Measurements from ENCODE around the gene IL18R1.
"Not testable (repeated sequence)": the region's sequence is repeated elsewhere in the genome, so short reads cannot be mapped to it uniquely, and the experiment has no call there.

The IL18R1 gene, protein sequence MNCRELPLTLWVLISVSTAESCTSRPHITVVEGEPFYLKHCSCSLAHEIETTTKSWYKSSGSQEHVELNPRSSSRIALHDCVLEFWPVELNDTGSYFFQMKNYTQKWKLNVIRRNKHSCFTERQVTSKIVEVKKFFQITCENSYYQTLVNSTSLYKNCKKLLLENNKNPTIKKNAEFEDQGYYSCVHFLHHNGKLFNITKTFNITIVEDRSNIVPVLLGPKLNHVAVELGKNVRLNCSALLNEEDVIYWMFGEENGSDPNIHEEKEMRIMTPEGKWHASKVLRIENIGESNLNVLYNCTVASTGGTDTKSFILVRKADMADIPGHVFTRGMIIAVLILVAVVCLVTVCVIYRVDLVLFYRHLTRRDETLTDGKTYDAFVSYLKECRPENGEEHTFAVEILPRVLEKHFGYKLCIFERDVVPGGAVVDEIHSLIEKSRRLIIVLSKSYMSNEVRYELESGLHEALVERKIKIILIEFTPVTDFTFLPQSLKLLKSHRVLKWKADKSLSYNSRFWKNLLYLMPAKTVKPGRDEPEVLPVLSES

GRCh38 chr2:102355526-102356380, at the start of gene IL18R1:
Gene IL18R1 (plus strand): TSS chr2:102355796. CDS start chr2:102362661, 6,865 bp downstream.
- DNase-seq (ENCODE audit: low spot score), result peak; percentile 80

DNA sequence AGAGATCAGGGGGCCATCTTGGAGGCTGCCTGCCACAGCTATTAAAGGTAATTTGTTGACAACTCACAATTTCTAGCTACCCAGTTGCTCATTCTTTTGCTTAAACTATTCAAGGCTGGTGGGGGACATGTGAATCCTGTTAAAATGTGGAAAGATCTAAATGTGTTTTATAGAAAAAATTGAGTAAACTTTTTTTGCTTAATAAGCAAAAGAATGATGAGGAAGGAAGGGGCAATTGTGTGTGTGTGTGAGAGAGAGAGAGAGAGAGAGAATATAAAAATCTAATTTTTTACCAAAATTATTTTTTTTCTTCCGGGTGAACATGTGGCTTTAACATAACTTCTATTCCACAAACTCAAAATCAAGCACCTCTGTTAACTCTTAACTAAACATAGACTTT, 49.5 kb upstream of the IL18R1 start:
- DNase-seq (ENCODE audit: low spot score), result no peak

DNA sequence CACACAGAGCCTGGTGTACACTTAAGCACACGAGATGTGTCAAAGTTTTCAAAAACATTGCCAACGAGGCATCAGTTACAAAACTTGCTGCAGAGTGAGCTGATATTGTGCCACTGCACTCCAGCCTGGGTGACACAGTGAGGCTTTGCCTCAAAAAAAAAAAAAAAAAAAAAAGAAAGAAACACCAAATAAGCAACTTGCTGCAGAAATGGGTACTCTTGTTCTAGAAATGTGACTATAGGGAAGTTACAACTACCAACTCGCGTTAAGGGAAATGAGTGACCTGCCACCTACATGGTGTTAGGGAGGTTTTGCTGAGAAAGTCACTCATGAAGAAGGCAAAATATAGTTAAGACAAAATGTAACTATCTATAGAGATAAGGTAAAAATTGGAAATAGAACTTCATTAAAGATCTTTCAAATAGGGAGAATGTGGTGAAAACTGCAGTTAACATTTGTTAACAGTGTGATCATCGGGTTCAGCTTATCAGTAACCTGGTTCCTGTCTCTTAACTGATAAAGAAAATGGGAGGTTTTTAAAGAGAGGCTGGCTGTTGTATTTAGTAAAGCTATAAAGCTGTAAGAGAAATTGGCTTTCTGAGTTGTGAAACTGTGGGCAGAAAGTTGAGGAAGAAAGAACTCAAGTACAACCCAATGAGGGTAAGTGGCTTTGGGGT, 44.5 kb upstream of the IL18R1 start, which contains the start of gene IL1RL1:
IL1RL1 (plus strand) TSS at position 600 of the 677 bp plus-strand sequence. CDS start 26,702 bp downstream, outside the sequence.
- DNase-seq (ENCODE audit: low spot score), result no peak

DNA sequence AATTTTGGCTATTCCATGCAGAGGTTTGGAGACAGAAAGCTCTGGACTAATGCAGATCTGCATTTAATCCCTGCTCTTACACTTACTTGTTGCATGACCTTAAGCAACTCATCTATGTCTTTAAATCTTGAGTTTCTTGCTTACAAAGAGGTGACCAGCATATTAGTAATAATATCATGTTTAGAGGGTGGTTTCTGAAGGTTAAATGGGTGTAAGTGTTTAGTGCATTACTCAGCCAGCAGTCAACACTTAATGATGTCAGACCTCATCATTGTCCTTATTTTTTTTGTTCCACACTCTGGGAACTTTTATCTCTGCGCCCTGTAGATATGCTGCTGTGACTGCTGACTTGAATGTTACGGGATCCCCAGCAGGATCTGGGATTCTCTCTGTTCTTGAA, 42.6 kb upstream of the IL18R1 start:
- no peak for DNase-seq (ENCODE audit: low spot score)

GRCh38 chr2:102313471-102313870, 42.1 kb upstream of the IL18R1 start:
- no peak for DNase-seq (ENCODE audit: low spot score)

- DNase-seq (ENCODE audit: low spot score), result no peak
Observed at GRCh38 chr2:102313950-102314349, 41.6 kb upstream of the IL18R1 start.

DNA sequence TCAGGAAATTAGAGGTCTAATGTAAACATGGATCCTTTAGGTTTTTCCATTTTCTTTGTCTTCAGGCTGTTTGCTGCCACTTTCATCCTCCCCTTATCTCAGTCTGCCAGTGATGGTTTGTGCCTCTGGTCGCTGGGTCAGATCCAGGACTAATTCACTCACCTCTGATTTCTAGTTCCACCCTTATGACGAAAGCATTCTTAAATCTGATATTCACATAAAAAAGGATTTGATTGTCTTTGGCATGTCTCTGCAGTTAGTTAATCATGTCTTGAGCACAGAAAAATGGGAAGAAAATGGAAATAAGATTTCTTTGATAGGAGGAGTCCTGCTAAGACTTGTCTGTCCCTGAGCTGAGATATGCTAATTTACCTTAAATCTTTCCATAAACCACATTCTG, 39.7 kb upstream of the IL18R1 start:
- no peak for DNase-seq (ENCODE audit: low spot score)

DNA sequence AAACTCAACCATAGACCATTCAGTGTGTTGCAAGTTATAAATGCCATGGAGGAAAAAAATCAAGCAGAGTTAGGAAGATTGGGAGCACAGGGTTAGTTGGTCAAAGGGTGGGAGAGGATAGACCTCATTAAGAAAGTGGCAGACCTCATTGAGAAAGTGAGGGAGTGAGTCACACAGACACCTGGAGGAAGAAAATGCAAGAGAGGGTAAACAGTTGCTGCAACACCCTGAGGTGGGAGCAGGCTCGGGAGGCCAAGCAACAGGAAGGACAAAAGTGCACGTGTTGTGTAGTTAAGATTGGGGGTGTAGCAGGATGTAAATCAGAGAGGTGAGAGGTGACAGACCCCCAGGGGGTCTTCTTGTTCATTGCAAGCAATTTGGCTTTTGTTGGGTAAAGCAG, 37.9 kb upstream of the IL18R1 start:
- no peak for DNase-seq (ENCODE audit: low spot score)

GRCh38 chr2:102318437-102318836, 37.2 kb upstream of the IL18R1 start:
- DNase-seq (ENCODE audit: low spot score), result no peak

DNA sequence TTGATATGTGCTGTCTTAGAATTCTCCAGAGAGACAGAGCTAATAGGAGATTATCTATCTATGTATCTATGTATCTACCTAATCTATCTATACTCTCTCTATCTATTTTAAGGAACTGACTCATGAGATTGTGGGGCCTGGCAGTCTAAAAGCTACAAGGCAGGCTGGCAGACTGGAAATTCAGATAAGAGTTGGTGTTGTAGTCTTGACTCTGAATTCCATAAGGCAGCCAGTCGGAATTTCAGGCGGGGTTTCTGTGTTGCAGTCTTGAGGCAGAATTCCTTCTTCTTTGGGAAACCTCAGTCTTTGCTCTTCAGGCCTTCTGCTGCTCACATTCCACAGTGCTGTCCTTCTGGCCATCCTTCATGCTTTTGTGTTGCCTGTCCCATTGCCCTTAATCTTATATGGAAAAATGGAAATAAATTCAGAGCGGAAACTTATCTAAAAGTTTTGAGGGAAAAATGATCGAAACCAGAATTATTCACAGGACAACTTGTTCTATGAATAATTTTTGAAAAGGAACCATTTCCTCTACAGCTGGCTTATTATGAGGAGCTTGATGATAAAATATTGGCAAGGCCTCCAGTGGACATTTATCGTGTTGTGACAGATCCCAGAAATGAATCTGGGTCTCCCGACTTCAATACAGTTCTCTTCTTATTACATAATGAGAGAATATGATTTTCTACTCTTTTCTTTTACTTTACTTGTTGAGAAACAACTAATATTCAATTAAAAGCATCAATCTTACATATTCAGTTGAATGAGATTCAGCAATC, 33.5 kb upstream of the IL18R1 start:
- DNase-seq (ENCODE audit: low spot score), result no peak

DNA sequence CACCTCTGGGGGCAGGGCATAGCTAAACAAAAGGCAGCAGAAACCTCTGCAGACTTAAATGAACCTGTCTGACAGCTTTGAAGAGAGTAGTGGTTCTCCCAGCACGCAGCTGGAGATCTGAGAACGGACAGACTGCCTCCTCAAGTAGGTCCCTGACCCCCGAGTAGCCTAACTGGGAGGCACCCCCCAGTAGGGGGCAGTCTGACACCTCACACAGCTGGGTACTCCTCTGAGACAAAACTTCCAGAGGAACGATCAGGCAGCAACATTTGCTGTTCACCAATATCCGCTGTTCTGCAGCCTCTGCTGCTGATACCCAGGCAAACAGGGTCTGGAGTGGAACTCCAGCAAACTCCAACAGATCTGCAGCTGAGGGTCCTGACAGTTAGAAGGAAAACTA, 30.7 kb upstream of the IL18R1 start:
- DNase-seq (ENCODE audit: low spot score), result not testable (repeated sequence)

DNA sequence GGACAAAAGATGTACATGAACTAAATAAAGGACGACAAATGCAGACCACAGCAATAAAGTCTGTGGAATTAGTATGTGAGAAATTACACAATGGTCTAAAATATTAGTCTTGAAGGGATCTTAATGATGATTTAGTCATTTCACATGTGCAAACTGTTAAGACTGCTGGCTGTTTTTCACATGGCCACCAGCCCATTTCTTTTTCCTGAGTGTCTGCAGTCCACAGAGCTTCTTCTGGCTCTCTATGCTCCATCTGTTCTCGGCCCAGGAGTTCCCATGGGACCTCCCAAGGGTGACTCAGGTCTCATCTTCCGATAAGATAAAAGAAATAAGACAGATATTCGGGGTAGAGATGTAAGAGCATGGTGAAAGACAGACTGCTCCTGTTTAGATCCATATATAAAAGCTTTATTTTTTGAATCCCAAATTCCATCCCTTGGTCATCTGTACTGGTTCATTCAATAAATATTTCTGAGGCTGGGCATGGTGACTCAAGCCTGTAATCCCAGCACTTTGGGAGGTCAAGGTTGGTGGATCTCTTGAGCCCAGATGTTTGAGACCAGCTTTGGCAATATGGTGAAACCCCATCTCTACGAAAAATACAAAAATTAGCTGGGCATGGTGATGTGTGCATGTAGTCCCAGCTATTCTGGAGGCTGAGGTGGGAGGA, 24.1 kb upstream of the IL18R1 start:
- no peak for DNase-seq (ENCODE audit: low spot score)

- DNase-seq (ENCODE audit: low spot score), result no peak
Observed at GRCh38 chr2:102334486-102334885, 21.1 kb upstream of the IL18R1 start.

DNA sequence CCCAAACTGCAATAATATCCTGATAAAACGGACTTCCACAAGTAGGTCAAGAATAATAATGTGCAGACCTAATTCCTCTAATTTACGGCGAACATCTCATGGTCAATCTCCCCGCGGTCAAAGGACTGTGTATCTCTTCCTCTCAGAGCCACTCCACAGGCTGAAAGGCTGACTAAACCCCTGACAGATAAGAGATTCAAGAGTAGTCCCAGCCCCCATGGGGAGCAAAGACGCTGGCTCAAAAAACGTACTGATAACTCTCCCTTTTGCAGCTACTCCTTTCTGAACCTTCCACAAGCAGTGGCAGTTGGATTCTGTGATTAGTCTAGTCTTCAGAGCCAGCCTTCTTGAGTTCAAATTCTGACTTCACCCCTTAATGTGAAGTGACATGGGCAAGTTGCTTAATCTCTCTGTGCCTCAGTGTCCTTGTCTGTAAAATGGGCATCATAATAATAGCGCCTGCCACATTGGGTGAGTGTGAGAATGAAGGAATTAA, 19.7 kb upstream of the IL18R1 start:
- DNase-seq (ENCODE audit: low spot score), result no peak

- no peak for DNase-seq (ENCODE audit: low spot score)
Observed at GRCh38 chr2:102336502-102336945, 19.1 kb upstream of the IL18R1 start.

- DNase-seq (ENCODE audit: low spot score), result no peak
Observed at GRCh38 chr2:102337012-102337411, 18.6 kb upstream of the IL18R1 start.

- no peak for DNase-seq (ENCODE audit: low spot score)
Observed at GRCh38 chr2:102337481-102338386, 17.9 kb upstream of the IL18R1 start.

DNA sequence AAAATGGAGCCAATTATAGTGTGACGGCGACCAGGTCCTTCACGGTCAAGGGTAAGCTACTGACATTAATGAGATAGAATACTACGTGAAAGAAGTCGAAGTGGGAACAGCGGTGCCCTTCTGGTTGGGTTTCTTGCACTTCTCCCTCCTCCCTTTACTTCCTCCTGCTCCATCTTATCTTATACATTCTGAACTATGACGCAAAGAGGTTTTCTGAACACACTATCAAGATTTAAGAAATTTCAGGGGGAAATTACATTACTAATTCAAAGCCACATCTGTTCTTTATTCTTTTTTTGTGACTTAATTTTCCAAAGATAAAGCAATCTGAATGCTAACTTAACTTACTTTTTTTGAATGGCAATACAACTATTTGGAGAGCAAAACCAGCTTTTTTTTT, 14.8 kb upstream of the IL18R1 start:
- DNase-seq (ENCODE audit: low spot score), result no peak

DNA sequence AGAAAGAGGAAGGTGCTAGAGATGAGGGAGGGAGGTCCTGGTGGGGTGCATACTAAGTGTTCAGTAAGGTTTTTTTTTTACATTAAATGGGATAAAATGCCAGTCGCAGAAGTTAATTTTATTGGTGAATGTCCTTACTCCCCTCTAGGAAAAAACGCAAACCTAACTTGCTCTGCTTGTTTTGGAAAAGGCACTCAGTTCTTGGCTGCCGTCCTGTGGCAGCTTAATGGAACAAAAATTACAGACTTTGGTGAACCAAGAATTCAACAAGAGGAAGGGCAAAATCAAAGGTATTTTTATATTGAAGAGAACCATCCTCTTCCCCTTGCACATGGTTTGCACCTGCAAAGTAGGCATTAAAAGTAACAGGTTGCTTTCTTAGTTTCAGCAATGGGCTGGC, 12.7 kb upstream of the IL18R1 start:
- DNase-seq (ENCODE audit: low spot score), result no peak
